ENCODE measurements around the gene STX1B.
A peak's percentile ranks its signal among the peaks of the same experiment; 100 is the strongest.
"Not testable (repeated sequence)": the region's sequence is repeated elsewhere in the genome, so short reads cannot be mapped to it uniquely, and the experiment has no call there.

The STX1B gene

GRCh38 chr16:31011815-31012214, 1.4 kb upstream of the STX1B start:
- DNase-seq, result not testable (repeated sequence)

DNA sequence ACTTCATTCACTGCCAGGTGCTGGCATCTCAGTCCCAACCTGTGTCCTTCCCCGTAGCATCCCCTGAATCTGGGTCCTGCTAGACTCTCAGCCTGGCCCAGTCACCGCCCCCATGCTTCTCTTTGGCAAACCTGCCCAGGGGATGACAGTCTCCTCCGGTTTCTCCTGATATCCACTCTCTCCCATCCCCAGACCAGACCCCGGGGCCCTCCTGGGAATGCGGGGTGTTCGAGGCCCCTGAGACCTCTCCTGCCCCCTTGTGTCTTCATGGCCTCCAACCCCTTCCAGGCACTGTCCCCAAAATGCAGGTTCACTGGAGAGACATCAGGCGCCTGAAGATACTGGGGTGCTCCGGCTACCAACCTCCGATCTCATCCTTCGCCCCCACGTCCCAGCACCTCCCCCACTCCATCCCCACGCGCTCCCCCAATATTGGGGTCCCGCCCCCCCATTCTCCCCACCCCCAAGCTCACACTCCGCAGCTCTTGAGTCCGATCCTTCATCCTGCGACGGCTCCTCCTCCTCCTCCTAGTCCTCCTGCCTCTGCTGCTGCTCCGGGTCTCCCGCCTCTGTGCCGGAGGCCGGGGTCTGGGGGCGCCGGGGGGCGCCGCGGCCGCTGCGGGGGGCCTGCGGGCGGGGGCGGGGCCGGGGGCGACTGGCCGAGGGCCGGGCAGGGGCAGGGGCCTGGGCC, 399 bp downstream of the STX1B start:
- no peak for DNase-seq

DNA sequence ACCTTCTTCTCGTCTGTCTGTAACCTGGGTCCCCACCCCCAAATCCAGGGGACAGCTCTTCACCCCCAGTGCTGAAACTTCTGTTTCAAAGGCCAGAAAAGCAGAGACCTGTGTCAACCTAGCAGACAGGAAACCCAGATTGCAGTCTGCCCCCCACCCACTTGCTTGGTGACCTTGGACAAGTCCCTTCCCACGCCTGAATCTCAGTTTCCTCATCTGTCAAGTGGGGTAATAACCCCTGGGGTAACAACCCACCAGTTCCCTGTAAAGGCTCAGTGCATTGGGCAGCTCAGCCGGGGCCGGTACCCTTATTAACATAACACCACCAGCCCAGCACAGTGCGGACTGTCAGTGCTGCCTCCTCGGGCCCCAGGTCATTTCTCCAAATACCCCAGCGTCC, 1.3 kb downstream of the STX1B start:
- no peak for DNase-seq

DNA sequence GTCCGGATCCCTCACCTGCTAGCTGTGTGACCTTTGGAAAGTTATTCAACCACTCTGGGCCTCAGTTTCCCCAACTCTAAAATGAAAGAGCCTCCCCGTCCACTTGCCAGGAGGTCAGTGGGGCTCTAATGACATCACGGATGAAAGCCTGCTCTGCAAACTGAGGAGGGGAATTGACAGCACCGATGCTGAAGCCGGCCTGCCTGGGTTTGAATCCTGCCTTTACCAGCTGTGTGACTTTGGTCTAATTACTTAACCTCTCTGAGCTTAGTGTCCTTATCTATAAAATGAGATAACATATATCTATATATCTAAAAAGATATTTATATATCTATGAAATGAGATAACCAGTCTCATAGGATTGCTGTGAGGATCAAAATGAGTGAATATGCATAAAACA, 1.9 kb downstream of the STX1B start:
- DNase-seq, result no peak

- DNase-seq, result no peak
Observed at GRCh38 chr16:31008149-31008548, 2.3 kb downstream of the STX1B start.

GRCh38 chr16:31007684-31008083, 2.8 kb downstream of the STX1B start:
- no peak for DNase-seq

GRCh38 chr16:31006589-31006988, 3.8 kb downstream of the STX1B start:
- DNase-seq, result no peak

- DNase-seq, result no peak
Observed at GRCh38 chr16:31006086-31006385, 4.4 kb downstream of the STX1B start.

- no peak for DNase-seq
Observed at GRCh38 chr16:31005350-31006085, 4.9 kb downstream of the STX1B start.

- no peak for DNase-seq
Observed at GRCh38 chr16:31004658-31005057, 5.8 kb downstream of the STX1B start.

DNA sequence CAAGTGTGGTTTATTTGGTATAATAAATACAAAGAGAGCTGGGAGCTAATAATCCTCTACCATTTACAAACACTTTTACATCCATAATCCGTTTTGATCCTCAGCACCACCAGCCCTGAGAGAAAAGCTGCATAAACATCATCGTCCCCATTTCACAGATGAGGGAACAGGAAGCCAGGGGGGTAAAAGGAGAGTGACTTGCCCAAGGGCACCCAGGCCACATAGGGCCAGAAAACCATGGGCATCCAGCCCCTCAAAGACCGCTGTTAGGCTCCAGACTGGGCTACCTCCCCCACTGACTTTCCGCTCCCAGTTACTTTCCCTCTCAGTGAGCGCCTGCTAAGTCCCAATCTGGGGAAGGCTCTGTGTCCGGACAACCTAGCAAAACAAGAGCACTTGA, 6.7 kb downstream of the STX1B start:
- DNase-seq, result no peak

- no peak for DNase-seq
Observed at GRCh38 chr16:31002862-31003341, 7.5 kb downstream of the STX1B start.

DNA sequence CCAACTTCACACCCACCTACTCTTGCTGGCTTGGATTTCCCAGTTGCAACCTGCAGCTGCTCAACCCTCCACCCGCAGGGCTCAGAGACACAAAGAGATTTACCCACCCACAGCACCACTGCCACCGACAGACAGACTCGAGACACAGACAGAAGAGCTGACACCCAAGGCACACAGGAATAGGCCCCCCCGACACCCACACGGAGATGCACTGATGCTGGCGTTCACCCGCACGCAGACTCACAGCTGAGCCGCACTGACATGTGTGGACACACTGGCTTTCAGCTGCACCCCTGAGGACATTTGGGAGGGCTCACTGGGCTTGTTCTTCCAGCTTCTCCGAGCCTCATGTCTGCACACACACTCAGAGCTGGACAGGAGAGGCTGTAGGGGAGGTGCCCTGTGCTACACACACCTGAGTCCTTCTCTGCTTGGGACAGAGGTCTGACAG, 8.2 kb downstream of the STX1B start:
- no peak for DNase-seq

DNA sequence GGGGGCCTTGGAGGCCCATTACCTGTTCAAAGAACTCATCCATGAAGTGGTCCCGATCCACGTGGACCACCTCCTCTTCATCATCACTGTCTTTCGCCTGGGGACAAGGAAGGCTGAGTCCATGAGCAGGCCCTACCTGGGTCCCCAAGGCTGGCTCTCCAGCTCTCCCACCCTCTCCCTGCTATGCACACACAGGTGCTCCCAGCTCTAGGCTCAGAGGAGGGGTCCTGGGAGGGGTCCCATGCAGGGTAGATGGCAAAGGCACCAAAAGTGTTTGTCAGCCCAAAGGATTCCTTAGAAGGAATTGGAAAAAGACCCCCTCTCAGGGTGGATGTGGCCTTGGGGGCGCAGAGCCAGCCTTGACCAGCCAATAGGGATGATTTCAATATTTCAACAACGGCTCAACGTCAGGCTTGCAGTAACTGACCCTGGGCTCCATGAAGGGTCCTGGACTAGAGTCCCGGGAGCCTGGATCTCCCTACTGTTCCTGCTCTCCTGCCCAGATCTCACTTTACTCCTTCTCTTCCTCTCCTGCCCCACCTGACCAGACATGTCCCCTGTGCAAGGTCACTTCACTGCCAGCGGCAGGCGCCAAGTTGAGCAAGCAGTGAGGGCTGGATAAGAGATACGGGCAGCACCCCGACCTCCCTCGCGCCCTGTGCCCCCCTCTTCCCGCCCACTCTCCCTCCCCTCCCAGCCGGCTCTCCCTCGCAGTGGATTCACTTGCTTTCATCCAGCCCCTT, 8.8 kb downstream of the STX1B start:
- DNase-seq, result no peak

DNA sequence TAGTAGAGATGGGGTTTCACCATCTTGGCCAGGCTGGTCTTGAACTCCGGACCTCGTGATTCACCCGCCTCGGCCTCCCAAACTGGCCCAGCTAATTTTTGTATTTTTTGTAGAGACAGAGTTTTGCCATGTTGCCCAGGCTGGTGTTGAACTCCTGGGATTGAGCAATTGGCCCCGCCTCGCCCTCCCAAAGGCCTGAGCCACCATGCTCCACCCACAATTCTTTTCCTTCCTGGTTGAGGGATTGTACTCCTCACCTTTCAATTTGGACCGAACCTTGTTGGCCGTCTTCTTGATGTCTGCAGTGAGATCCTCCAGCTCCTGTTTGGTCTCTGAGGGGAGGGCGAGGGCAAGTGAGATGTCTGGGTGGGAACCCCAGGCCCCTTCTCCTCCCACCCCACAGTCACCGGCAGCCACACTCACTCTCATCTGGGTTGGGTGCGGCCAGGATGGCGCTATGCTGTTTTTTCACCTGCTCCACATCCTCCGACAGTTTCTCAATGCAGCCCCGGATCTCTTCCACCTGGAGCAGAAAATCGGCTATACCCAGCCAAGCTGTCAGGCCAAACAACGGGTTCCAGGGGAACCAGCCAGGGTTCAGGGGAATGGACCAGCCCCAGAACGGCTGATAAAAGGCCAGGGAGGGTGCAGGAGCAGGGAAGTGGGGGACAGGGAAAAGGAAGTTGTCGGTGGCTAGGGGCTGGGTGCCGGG, 9.6 kb downstream of the STX1B start:
- no peak for DNase-seq

- DNase-seq, result no peak
Observed at GRCh38 chr16:30998852-30999761, 11.3 kb downstream of the STX1B start.

DNA sequence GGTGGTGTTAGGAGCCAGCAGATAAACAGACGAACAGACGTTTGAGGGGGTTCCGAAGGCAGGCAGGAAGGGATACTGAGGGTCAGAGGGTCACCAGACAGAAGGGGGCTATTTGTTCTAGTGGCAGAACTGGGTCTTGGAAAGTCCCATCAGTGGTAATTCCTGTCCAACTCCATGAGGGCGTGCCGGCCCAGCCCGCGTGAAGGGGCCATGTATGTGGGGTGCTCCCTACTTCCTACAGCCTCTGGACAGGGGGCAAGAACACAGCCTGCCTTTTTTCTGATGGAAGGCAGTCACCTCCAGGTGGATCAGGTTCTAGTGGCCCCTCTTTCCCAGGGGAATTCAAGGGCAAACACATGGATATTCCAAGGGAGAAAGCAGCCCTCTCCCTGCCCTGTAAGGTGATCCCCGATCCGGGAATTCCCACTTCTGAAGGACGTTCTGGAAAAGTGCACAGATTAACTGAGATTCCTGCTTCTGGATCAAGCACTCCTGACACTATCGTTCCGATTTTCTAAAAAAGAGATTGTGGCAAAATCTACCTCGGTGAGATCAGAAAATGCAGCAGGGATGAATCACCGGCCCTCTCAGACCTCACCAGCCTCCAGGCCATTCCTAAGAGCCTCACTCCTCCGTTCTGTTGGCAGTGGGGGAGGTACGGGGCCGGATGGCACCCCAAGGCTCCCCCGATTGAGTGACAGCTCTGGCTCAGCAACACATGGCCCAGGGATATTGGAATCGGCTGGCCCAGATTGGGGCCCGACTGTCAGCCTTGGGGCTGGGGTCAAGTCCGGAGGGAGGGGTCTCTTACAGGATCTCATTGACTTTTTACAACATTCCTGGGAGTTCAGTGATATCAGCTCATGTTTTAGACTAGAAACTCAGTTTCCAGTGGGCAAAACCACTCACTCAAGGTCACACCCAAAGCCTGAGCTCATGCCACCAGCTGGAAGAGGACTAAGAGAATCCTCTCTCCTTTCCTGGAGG, 12.4 kb downstream of the STX1B start:
- DNase-seq, result no peak

GRCh38 chr16:30996985-30997724, 13.3 kb downstream of the STX1B start:
- DNase-seq, result peak; percentile 59

DNA sequence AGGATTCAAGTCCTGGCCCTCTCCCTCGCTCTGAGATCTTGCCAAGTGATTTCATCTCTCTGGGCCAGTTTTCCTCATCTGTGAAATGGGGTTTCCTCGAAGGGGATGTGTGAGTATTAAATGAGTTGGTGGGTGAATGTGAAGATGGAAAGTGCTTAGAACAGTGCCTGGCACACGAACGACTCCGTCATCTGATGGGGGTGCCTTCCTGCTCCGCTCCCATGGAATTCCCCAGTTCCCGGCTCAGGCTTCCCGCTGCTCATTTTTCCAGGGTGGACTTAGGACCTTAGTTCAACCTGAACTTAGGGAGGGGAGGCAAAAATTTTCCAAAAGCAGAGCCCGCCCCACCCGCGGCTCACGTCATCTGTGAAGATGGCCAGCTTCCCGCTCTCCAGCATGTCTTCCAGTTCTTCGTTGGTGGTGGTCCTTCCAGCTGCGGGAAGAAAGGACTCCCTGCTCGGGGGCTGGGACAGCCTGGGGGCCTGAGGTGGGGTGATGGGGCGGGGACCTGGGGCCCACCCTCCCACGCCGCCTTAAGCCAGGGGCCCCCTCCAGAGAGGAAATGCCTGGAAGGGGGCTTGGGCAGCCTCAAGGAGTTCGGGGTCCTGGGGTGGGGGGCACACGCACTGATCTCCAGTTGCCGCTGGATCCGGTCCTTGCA, 14.0 kb downstream of the STX1B start:
- no peak for DNase-seq

DNA sequence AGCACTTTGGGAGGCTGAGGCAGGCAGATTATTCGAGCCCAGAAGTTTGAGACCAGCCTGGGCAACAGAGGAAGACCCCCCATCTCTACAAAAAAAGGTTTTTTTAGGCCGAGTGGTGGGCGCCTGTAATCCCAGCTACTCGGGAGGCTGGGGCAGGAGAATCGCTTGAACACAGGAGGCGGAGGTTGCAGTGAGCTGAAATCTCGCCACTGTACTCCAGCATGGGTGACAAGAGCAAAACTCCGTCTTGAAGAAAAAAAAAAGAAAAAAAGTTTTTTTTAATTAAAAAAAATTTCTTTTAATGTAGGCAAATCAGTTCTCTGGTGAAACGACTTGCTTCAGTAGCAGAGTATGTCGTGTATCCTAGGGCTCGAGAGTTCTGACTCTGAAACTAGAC, 14.5 kb downstream of the STX1B start:
- DNase-seq, result no peak
